Osteoblast (primary cell): ENCODE data around the gene CCDC86. TPM values are rescaled to one million over a fixed set of nuclear protein-coding genes. Genes with fewer than 3 reads are reported as not detected.
"Not testable (repeated sequence)": the region's sequence is repeated elsewhere in the genome, so short reads cannot be mapped to it uniquely, and the experiment has no call there.

Experiments used
- DNase-seq: peaks from one replicate; pipeline ENCODE4 v3.0.0; 2011; ENCODE audit warnings: low spot score, mixed read lengths; ENCODE audit not compliant: insufficient read length; ENCODE audit errors: missing footprints
- H2AFZ ChIP-seq: 2 replicates; pipeline ENCODE4 v1.6.0; 2011; ENCODE audit warnings: mild to moderate bottlenecking, low read length
- H3K27ac ChIP-seq: 2 replicates; pipeline ENCODE4 v1.5.1; 2011; ENCODE audit warnings: mild to moderate bottlenecking, low read depth, low read length, moderate library complexity
- H3K27me3 ChIP-seq: 2 replicates; pipeline ENCODE4 v1.6.0; 2012; ENCODE audit warnings: mild to moderate bottlenecking, control low read depth, inconsistent platforms, low read length, moderate library complexity; ENCODE audit not compliant: insufficient read depth
- H3K36me3 ChIP-seq: 2 replicates; pipeline ENCODE4 v1.5.1; 2011; ENCODE audit warnings: mild to moderate bottlenecking, low read length, control low read depth, moderate library complexity; ENCODE audit not compliant: insufficient read depth
- H3K4me1 ChIP-seq: 2 replicates; pipeline ENCODE4 v1.5.1; 2011; ENCODE audit warnings: mild to moderate bottlenecking, low read length, control low read depth, moderate library complexity; ENCODE audit not compliant: insufficient read depth
- H3K4me2 ChIP-seq: 2 replicates; pipeline ENCODE4 v1.6.0; 2011; ENCODE audit warnings: mild to moderate bottlenecking, low read length; ENCODE audit not compliant: insufficient read depth
- H3K4me3 ChIP-seq: fragments of 200-600 bp; sonication (generic); 3 replicates; pipeline ENCODE4 v1.5.1; 2012; ENCODE audit warnings: mild to moderate bottlenecking, low read length, inconsistent platforms; ENCODE audit not compliant: insufficient read depth
- H3K79me2 ChIP-seq: 2 replicates; pipeline ENCODE4 v1.6.0; 2012; ENCODE audit warnings: mild to moderate bottlenecking, low read length, control low read depth, inconsistent platforms; ENCODE audit not compliant: insufficient read depth
- H3K9me3 ChIP-seq: 2 replicates; pipeline ENCODE4 v1.5.1; 2011; ENCODE audit warnings: low read depth, low read length, control low read depth
- H4K20me1 ChIP-seq: 2 replicates; pipeline ENCODE4 v1.6.0; 2012; ENCODE audit warnings: mild to moderate bottlenecking, low read length, control low read depth; ENCODE audit not compliant: insufficient read depth
- CTCF ChIP-seq: IDR thresholded peaks from 2 replicates; pipeline ENCODE4 v1.5.1; 2011; ENCODE audit warnings: mild to moderate bottlenecking, low read depth, low read length, moderate library complexity; ENCODE audit errors: extremely low read depth
- total RNA-seq: library from RNA; depleted of rRNA; stranded (reverse); fragments of >200 nt; gene quantifications from 2 replicates; pipeline ENCODE4 v1.2.3, GENCODE V29; 2012

The CCDC86 gene
- total RNA-seq, 1 donor, result 6.2 TPM

- DNase-seq, result peak; percentile 45
- H3K4me3 ChIP-seq, result no peak overlapping the region
- TF ChIP-seq CTCF, result no peak
- peaks cover 3% of the 10 kb centered on the region for H3K9me3 ChIP-seq
- H3K27me3 ChIP-seq, result peaks cover 3% of the 10 kb centered on the region
- no peak overlapping the region for H3K4me2 ChIP-seq
- H4K20me1 ChIP-seq, result peaks cover 2% of the 10 kb centered on the region
- H3K4me1 ChIP-seq, result no peaks in the 10 kb centered on the region
- no peak overlapping the region for H3K27ac ChIP-seq
- no peaks in the 10 kb centered on the region for H3K36me3 ChIP-seq
- H2AFZ ChIP-seq, result no peak overlapping the region
- H3K79me2 ChIP-seq, result no peaks in the 10 kb centered on the region
Observed at GRCh38 chr11:60821827-60822599, 19.9 kb upstream of the CCDC86 start.

- not testable (repeated sequence) for H3K27ac ChIP-seq, H2AFZ ChIP-seq, H3K4me1 ChIP-seq, DNase-seq, H3K79me2 ChIP-seq, H3K4me3 ChIP-seq, H3K36me3 ChIP-seq, H3K4me2 ChIP-seq, H3K9me3 ChIP-seq, H4K20me1 ChIP-seq
- H3K27me3 ChIP-seq, result peaks cover 13% of the 10 kb centered on the region
Observed at GRCh38 chr11:60823745-60824306, 18.1 kb upstream of the CCDC86 start.

- no peaks in the 10 kb centered on the region for H3K79me2 ChIP-seq
- H3K4me2 ChIP-seq, result no peak overlapping the region
- H3K36me3 ChIP-seq, result no peaks in the 10 kb centered on the region
- no peak overlapping the region for H3K27ac ChIP-seq
- no peaks in the 10 kb centered on the region for H3K9me3 ChIP-seq
- H3K4me3 ChIP-seq, result no peak overlapping the region
- peaks cover 2% of the 10 kb centered on the region for H4K20me1 ChIP-seq
- no peak for TF ChIP-seq CTCF
- no peak overlapping the region for H2AFZ ChIP-seq
- H3K27me3 ChIP-seq, result peaks cover 15% of the 10 kb centered on the region
- DNase-seq, result no peak
- no peaks in the 10 kb centered on the region for H3K4me1 ChIP-seq
Observed at GRCh38 chr11:60825118-60825517, 16.8 kb upstream of the CCDC86 start.

- H3K4me1 ChIP-seq, result no peaks in the 10 kb centered on the region
- H3K9me3 ChIP-seq, result no peaks in the 10 kb centered on the region
- H3K27me3 ChIP-seq, result peaks cover 19% of the 10 kb centered on the region
- peak; percentile 25 for DNase-seq
- TF ChIP-seq CTCF, result no peak
- no peak overlapping the region for H3K27ac ChIP-seq
- H4K20me1 ChIP-seq, result peaks cover 2% of the 10 kb centered on the region
- H3K4me2 ChIP-seq, result no peak overlapping the region
- no peaks in the 10 kb centered on the region for H3K79me2 ChIP-seq
- no peak overlapping the region for H3K4me3 ChIP-seq
- H2AFZ ChIP-seq, result no peak overlapping the region
- H3K36me3 ChIP-seq, result no peaks in the 10 kb centered on the region
Observed at GRCh38 chr11:60825790-60826189, 16.1 kb upstream of the CCDC86 start.
